GM19193 (cell line): Measurements from ENCODE around the gene PGAP1.

ENCODE experiments used
- POLR2A ChIP-seq: IDR thresholded peaks from 4 replicates; pipeline ENCODE4 v1.6.1; 2011; ENCODE audit not compliant: insufficient read depth, insufficient read length; ENCODE audit errors: extremely low read depth

PGAP1 gene

DNA sequence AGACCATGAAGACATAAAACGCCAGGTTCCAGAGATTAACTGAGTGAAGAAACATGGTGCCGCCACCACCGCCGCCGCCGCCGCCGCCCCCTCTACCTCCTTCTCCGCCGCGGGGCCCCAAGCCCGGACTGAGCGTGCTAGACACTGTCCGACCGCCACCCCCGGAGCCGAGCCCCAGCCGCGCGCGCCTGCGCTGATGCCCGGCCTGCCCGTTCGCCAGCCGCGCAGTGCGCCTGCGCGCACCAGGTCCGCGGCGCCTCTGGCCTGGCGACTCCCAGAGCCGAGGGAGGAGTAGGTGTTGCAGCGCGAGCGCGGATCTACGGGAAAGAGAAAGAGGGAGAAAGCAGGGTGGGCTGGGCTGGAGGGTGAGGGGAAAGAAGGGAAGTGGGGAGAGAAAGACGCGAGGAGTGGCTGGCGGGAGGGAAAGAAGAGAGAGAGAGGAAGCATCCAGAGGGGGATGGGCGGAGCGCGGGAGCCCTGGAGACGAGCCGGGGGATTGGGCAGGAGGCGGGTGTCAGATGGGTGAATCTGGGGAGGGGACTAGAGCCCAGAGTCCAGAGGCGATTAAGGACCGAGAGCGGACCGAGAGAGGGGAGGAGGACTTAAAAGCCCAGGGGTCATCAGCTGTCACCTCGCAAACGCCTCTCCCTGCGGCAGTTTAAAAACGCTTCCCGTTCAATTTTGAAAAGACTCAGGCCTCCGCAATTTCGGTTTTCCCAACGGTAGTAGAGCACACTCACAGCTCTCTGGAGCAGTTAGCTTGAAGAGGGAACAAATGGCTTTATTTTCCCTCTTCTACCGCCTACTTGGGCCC lies at the start of gene PGAP1:
PGAP1 (minus strand) TSS at position 146 of the 814 bp plus-strand sequence; CDS start at position 55, 91 bp downstream.
- TF ChIP-seq POLR2A, result peak; percentile 88

- TF ChIP-seq POLR2A, result no peak
These were observed 48.5 kb upstream of the PGAP1 start for GRCh38 chr2:196974970-196975369.

GRCh38 chr2:196971574-196972279 lies 45.2 kb upstream of the PGAP1 start:
- TF ChIP-seq POLR2A, result no peak

GRCh38 chr2:196970099-196970498 lies 43.6 kb upstream of the PGAP1 start:
- TF ChIP-seq POLR2A, result no peak

DNA sequence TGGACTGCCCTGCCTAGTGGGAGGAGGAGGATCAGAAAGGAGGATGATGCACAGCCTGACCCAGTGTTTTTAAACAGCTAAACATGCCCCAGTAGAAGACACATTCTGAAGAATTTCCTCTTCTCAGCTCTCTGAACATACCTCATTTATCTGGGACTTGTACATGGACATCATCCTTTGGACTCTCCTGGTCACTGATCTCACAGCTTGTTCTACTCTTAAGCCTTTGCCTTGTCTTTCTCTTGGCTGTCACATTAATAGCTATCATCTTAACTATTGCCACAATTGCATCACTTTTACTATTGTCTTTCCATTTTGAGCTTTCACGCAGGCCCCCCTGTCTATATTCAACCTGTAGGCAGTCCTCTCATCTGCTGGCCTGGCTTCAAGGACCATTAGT lies 42.0 kb upstream of the PGAP1 start:
- no peak for TF ChIP-seq POLR2A

DNA sequence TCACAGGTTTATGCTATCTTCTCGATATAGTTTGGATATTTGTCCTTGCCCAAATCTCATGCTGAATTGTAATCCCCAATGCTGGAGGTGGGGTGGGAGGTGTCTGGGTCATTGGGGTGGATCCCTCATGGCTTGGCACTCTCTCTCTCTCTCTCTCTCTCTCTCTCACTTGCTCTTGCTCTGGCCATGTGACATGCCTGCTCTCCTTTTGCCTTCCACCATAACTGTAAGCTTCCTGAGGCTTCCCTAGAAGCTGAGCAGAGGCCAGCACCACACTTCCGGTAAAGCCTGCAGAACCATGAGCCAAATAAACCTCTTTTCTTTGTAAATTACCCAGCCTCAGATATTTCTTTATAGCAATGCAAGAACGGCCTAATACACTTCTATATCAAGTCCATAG lies 41.3 kb upstream of the PGAP1 start:
- no peak for TF ChIP-seq POLR2A

DNA sequence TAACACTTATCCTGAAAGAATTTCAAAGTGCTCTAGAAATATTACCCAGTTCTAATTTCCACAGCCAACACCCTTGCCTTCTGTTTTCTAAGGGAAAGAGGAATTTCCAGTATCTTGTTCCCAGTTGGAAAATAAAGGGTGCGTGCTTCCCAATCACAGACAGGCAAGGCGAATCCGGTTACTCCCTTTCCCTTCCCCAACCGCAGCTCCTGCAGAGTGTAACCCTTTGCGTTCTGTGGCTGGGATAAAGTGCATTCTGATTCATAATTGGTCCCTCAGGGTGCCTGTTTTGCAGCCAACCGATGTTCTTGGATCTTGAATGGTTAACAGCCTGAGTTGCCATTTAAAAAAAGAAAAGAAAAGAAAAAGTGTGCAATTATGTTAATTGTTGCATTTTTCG lies 40.6 kb upstream of the PGAP1 start:
- TF ChIP-seq POLR2A, result no peak

DNA sequence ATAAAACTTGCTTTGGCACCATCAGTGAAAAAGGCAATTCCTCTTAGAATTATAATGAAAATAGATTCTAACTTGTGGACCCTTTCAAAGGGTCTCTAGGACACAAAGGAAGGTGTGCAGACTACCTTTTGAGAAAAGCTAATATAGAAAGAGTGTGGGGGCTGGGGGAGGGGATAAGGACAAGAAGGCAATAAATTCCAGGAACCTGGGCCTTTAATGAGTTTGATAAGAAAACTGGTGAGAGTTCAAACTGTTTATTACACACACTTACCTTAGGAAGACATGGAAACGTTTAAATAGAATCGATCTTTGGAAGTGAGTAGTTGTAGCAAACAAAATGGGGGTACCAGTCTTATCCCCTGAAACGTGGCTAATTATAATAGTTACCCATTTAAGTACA lies 39.6 kb upstream of the PGAP1 start:
- TF ChIP-seq POLR2A, result no peak

DNA sequence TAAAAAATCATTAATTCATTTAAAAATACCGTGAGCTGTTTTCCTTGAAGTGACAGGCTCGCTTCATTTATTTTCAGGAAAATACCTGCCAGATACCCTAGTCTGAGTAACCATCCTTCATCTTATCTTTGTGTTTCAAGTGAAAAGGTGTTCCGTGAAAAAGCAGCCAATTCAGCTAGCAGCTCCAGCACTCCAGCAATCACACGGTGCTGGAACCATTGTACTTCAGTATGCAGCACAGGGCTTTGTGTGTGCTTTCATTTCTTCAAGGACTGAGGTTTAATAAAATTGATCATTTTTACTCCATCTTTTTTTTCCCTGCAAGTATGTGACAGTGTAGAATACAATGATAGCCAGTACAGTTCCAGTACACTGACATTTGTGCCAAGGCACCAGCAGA lies 39.1 kb upstream of the PGAP1 start:
- TF ChIP-seq POLR2A, result no peak

- no peak for TF ChIP-seq POLR2A
These were observed 37.5 kb upstream of the PGAP1 start for GRCh38 chr2:196963961-196964360.

GRCh38 chr2:196963043-196963442 lies 36.5 kb upstream of the PGAP1 start:
- TF ChIP-seq POLR2A, result no peak

DNA sequence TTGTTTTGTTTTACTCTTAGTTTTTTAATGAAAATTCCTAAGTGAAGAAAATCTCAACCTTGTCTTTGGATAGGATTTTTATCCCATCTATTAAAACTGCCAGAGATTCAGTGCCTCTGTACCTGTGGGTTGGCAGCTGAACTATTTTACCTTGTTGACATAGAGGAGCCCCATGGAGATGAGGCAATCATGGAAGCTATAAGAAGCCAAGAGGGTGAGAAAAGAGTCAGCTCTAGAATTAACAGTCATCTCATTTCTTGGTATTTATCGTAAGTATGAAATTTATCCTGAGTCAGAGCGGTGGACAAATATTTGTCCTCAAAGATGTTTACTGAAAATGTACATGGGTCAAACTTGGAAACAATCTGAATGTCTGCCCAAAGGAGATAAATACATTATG lies 35.8 kb upstream of the PGAP1 start:
- no peak for TF ChIP-seq POLR2A

DNA sequence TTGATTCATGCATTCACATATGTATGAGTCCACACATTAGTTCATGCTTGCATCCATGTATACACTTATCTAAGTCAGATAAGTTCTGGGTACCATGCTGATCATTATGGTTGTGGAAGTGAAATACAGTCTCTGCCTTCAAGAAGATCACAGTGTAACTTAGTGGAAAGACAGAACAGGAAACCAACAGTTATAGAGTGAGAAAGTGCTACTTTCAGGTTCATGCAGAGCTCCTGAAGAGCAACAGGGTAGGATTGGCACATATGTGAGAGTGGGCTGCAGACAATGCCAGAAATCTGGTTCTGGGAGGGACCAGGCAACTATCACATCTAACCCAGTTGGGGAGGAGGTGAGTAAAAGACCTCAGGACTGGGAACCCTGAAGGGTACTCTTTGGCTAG lies 35.4 kb upstream of the PGAP1 start:
- TF ChIP-seq POLR2A, result no peak

DNA sequence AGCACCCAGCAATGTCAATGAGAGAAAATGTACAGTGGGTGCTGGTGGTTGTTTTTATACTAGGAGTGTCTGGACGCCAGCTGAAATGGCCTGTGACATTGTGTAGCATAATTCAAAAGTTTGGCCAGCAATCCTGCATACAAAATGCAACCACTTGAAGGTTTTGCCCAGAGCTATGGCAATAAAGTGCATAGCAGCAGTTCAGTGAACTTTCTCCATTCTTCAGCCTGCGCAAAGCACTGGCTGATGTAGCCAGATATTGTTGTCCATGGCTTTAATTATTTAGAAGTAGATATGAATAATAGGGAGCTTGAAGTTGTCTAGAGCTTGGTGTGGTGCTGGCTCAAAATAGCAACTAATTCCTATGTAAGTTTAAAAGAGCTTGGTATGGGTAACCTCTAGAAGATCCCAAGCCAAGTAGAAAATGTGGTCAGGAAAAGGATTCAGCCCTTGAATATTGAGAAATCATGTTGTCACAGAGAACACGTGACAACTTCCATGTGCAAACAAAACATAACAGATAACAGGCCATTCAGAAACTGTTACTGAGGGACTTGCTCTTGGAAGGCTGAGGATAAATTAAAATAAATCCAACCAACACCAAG lies 33.3 kb upstream of the PGAP1 start:
- no peak for TF ChIP-seq POLR2A

DNA sequence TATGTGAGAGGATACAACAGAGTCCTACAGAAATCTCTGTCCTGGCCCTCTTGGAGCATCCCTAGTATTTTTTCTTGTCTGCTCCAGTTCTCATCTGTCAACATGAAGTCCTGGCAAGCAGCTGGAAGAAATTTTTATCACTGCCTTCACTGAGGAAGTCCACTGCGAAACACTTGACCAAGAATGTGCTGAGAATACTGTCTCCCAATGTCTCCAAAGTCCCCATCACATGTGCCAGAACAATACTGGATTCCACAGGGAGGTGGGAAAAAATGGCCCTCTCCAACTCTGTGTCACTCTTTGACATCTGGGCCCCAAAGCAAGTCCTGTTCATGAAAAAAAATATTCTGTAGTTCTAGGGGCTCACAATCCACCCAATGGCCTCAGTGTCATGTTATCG lies 32.8 kb upstream of the PGAP1 start:
- TF ChIP-seq POLR2A, result no peak
